HG03521 (cell line): ENCODE results near the gene SLC27A2.
"Not testable (repeated sequence)": the region's sequence is repeated elsewhere in the genome, so short reads cannot be mapped to it uniquely, and the experiment has no call there.

Source experiments
- ATAC-seq: cut with Tn5 transposase; IDR thresholded peaks from one replicate; pipeline ENCODE4 v1.9.1; 2021; ENCODE audit warnings: mild to moderate bottlenecking, moderate library complexity; ENCODE audit not compliant: unreplicated experiment

Gene SLC27A2

GRCh38 chr15:50188793-50189192, 6.8 kb downstream of the SLC27A2 start:
- ATAC-seq: not testable (repeated sequence)

- ATAC-seq: no peak
Observed at GRCh38 chr15:50189633-50190032, 7.6 kb downstream of the SLC27A2 start.

GRCh38 chr15:50190166-50190570, 8.2 kb downstream of the SLC27A2 start:
- ATAC-seq: no peak

GRCh38 chr15:50190723-50191122, 8.7 kb downstream of the SLC27A2 start:
- ATAC-seq: peak; percentile 45

- no peak for ATAC-seq
Observed at GRCh38 chr15:50192164-50192563, 10.2 kb downstream of the SLC27A2 start.

- ATAC-seq: no peak
Observed at GRCh38 chr15:50192926-50193620, 11.1 kb downstream of the SLC27A2 start.

GRCh38 chr15:50202003-50202402, 20.0 kb downstream of the SLC27A2 start:
- no peak for ATAC-seq

GRCh38 chr15:50206020-50206419, 24.0 kb downstream of the SLC27A2 start:
- no peak for ATAC-seq

- ATAC-seq: no peak
Observed at GRCh38 chr15:50209809-50210208, 27.8 kb downstream of the SLC27A2 start.

- ATAC-seq: no peak
Observed at GRCh38 chr15:50210462-50211157, 28.6 kb downstream of the SLC27A2 start.

GRCh38 chr15:50218291-50218690, 36.3 kb downstream of the SLC27A2 start:
- ATAC-seq: no peak

- no peak for ATAC-seq
Observed at GRCh38 chr15:50218691-50219090, 36.7 kb downstream of the SLC27A2 start.

- ATAC-seq: no peak
Observed at GRCh38 chr15:50219820-50220219, 37.8 kb downstream of the SLC27A2 start.

GRCh38 chr15:50222181-50222580, 40.2 kb downstream of the SLC27A2 start:
- no peak for ATAC-seq

- no peak for ATAC-seq
Observed at GRCh38 chr15:50224606-50225005, 42.6 kb downstream of the SLC27A2 start.

- no peak for ATAC-seq
Observed at GRCh38 chr15:50225057-50225456, 43.1 kb downstream of the SLC27A2 start.

GRCh38 chr15:50225938-50226337, 43.9 kb downstream of the SLC27A2 start:
- no peak for ATAC-seq

GRCh38 chr15:50227076-50227475, 45.1 kb downstream of the SLC27A2 start:
- ATAC-seq: no peak

- ATAC-seq: no peak
Observed at GRCh38 chr15:50228866-50229265, 46.9 kb downstream of the SLC27A2 start.

GRCh38 chr15:50229336-50229735, 47.3 kb downstream of the SLC27A2 start:
- no peak for ATAC-seq

GRCh38 chr15:50231761-50232160, 49.8 kb downstream of the SLC27A2 start:
- no peak for ATAC-seq

GRCh38 chr15:50232791-50233190, 50.8 kb downstream of the SLC27A2 start:
- ATAC-seq: no peak
